Neural crest cell (in vitro differentiated cells): Measurements from ENCODE around the gene CXCR2. TPM values are rescaled to one million over a fixed set of nuclear protein-coding genes. Genes with fewer than 3 reads are reported as not detected.

Experiments used
- DNase-seq: peaks from one replicate; pipeline ENCODE4 v3.0.0; 2021; ENCODE audit warnings: low read depth, mixed read lengths, low spot score
- H3K27ac Mint-ChIP-seq: one replicate; pipeline ENCODE4 v1.8.0; 2021; ENCODE audit warnings: mild to moderate bottlenecking, mixed read lengths; ENCODE audit not compliant: unreplicated experiment
- H3K27me3 Mint-ChIP-seq: 2 replicates; pipeline ENCODE4 v1.8.0; 2021; ENCODE audit warnings: low read depth, mild to moderate bottlenecking, mixed read lengths
- H3K36me3 Mint-ChIP-seq: 2 replicates; pipeline ENCODE4 v1.8.0; 2021; ENCODE audit warnings: low read depth, mild to moderate bottlenecking, mixed read lengths
- H3K4me1 Mint-ChIP-seq: 2 replicates; pipeline ENCODE4 v1.8.0; 2021; ENCODE audit warnings: mixed read lengths
- H3K4me3 Mint-ChIP-seq: one replicate; pipeline ENCODE4 v1.8.0; 2021; ENCODE audit warnings: mild to moderate bottlenecking, mixed read lengths
- H3K9me3 Mint-ChIP-seq: 2 replicates; pipeline ENCODE4 v1.8.0; 2021; ENCODE audit warnings: mixed read lengths
- total RNA-seq: library from RNA; stranded (reverse); gene quantifications from 2 replicates; pipeline ENCODE4 v1.2.1, GENCODE V29; 2021
- TF ChIP-seq, protein P1 (sequence below): fragments of 200-600 bp; sonication (generic); conservative IDR thresholded peaks from 2 replicates; pipeline ENCODE4 v1.5.0; 2021; ENCODE audit warnings: antibody characterized with exemption, mild to moderate bottlenecking

CXCR2 gene
- total RNA-seq, 1 donor from 2014 or later: not detected

DNA sequence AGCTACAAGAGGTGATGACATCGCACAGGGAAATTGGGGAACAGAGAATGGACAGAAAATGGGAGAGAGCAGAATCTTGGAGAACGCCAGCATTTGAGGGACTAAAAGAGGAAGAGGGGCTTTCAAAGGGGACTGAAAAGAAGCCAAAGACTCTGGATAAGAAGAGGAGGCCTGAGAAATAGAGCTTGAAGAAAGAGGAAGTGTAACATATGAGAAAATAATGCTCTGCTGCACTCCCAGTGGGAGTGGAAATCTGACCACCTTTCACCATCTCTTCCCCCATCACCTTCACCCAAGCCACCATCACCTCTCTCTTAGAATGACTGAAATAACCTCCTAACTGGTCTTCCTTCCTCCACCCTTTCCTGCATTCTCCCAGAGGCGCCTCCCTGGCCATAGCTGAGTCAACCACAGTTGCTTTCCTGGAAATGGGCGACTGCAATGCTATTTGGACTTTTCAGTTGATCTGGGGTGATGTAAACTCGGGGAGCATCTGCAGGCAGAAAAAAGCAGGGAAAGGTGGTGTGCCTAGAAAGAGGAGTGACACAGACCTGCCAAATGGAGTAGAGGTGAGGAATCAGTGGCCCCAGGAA, 24.1 kb downstream of the CXCR2 start:
- TF ChIP-seq, protein P1, sequence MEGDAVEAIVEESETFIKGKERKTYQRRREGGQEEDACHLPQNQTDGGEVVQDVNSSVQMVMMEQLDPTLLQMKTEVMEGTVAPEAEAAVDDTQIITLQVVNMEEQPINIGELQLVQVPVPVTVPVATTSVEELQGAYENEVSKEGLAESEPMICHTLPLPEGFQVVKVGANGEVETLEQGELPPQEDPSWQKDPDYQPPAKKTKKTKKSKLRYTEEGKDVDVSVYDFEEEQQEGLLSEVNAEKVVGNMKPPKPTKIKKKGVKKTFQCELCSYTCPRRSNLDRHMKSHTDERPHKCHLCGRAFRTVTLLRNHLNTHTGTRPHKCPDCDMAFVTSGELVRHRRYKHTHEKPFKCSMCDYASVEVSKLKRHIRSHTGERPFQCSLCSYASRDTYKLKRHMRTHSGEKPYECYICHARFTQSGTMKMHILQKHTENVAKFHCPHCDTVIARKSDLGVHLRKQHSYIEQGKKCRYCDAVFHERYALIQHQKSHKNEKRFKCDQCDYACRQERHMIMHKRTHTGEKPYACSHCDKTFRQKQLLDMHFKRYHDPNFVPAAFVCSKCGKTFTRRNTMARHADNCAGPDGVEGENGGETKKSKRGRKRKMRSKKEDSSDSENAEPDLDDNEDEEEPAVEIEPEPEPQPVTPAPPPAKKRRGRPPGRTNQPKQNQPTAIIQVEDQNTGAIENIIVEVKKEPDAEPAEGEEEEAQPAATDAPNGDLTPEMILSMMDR: no peak

DNA sequence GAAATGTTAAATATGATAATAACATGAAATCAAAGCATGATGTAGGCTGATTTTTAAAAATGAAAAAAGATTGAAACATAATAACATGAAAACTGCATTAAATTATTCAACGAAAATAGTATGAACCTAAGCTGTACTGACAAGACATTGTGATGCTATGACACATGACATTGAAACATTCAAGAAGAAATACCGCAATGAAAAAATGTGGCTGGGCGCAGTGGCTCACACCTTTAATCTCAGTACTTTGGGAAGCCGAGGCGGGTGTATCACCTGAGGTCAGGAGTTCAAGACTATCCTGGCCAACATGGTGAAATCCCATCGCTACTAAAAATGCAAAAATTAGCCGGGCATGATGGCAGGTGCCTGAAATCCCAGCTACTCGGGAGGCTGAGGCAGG, 26.3 kb downstream of the CXCR2 start:
- Mint-ChIP-seq H3K27me3 (peaks cover 31% of the 10 kb centered on the region), H3K4me1 (no peaks in the 10 kb centered on the region), H3K9me3 (no peaks in the 10 kb centered on the region), H3K27ac (no peak overlapping the region), H3K36me3 (no peaks in the 10 kb centered on the region), H3K4me3 (no peak overlapping the region)
- no peak for DNase-seq
- TF ChIP-seq, protein P1: no peak

More for the DNA sequence above, 24.1 kb downstream of the CXCR2 start:
- Mint-ChIP-seq H3K4me3 (no peak overlapping the region), H3K4me1 (no peaks in the 10 kb centered on the region), H3K36me3 (no peaks in the 10 kb centered on the region), H3K27ac (no peak overlapping the region), H3K9me3 (no peaks in the 10 kb centered on the region), H3K27me3 (peaks cover 31% of the 10 kb centered on the region)
- no peak for DNase-seq

DNA sequence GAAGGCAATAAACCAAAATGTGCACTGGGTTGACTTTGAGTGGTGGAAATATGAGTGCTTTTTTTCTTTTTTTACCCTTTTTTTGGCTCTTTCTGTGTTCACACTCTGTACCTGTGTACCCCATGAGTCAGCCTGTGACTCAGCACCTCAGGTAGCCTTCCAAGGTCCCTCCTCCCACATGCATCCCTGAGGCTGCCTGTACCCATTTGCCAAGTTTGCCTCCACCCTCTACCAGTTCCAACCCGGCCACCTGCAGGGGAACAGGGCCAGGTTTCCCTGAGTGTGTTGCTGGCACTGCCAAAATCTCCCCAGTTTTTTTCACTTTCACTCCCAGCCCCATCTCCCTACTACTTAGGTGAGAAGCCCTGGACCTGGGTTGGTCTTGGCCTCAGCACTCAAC, 26.9 kb downstream of the CXCR2 start:
- Mint-ChIP-seq H3K4me3 (no peak overlapping the region), H3K9me3 (no peaks in the 10 kb centered on the region), H3K36me3 (no peaks in the 10 kb centered on the region), H3K4me1 (no peaks in the 10 kb centered on the region), H3K27me3 (peaks cover 31% of the 10 kb centered on the region), H3K27ac (peak overlapping the region; percentile 19)
- DNase-seq: no peak
- TF ChIP-seq, protein P1: no peak

DNA sequence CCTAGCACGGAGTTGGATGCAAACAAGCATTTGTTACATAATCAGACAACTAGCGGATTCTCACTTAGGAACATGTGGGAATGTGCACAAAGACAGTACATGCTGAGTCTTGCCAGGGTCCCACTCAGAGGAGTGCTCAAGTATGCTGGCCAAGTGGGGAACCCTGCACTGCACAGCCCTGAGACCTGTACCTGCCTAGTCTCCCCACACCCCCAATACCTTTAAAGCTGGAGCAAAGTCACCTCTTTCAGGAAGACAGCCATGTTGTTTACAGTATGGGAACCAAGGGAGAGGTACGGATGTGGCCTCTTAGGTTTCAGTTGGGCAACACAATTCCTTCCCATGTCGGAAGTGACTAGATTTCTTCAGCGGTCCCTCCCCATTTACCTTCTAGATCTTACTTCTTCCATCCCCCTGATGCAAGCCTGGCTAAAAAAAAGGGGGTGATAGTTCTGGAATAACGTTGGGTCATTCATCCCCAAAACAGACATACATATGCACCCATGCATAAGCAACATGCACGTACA, 30.2 kb downstream of the CXCR2 start:
- Mint-ChIP-seq H3K27me3 (peaks cover 24% of the 10 kb centered on the region), H3K4me3 (no peak overlapping the region), H3K36me3 (no peaks in the 10 kb centered on the region), H3K27ac (no peak overlapping the region), H3K4me1 (no peaks in the 10 kb centered on the region), H3K9me3 (no peaks in the 10 kb centered on the region)
- DNase-seq: no peak
- TF ChIP-seq, protein P1: no peak

DNA sequence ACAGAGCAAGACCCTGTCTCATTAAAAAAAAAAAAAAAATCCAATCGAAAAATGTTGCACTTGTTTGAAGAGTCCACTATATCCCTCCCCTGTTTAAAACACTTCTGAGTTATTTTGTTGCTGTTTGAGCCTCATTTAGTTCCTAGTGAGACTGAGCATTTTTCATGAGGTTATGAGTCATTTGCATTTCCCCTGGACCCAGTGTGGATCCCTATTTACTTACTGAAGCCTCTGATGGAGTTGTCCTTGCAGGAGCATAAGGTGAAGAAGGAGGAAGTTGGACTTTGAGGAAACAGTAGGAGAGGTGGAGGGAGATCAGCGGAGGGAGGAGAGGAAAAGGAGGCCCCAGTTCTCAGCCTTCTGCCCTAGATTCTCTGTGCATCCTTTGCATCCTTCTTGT, 35.8 kb downstream of the CXCR2 start:
- Mint-ChIP-seq H3K36me3 (no peaks in the 10 kb centered on the region), H3K27ac (no peak overlapping the region), H3K4me1 (no peaks in the 10 kb centered on the region), H3K4me3 (no peak overlapping the region), H3K27me3 (peaks cover 42% of the 10 kb centered on the region), H3K9me3 (no peaks in the 10 kb centered on the region)
- TF ChIP-seq, protein P1: no peak
- no peak for DNase-seq
